Neural progenitor cell (in vitro differentiated cells): Measurements from ENCODE around the gene PDE9A. TPM values are rescaled to one million over a fixed set of nuclear protein-coding genes. Genes with fewer than 3 reads are reported as not detected.

Experiments
- DNase-seq: peaks from one replicate; pipeline ENCODE4 v3.0.0-alpha.2; 2016; ENCODE audit warnings: low spot score
- H2AFZ ChIP-seq: fragments of 200-600 bp; sonication (generic); replicated peaks from 2 replicates; pipeline ENCODE4 v1.6.1; 2016; ENCODE audit warnings: antibody characterized with exemption
- H3F3A ChIP-seq: fragments of 200-600 bp; sonication (generic); 2 replicates; pipeline ENCODE4 v1.6.1; 2016; ENCODE audit warnings: antibody characterized with exemption, low read depth
- H3K27ac ChIP-seq: fragments of 200-600 bp; sonication (generic); 2 replicates; pipeline ENCODE4 v1.5.1; 2016; ENCODE audit warnings: mild to moderate bottlenecking
- H3K27me3 ChIP-seq: fragments of 200-600 bp; sonication (generic); 2 replicates; pipeline ENCODE4 v1.6.1; 2016; ENCODE audit warnings: mild to moderate bottlenecking, moderate library complexity
- H3K36me3 ChIP-seq: fragments of 200-600 bp; sonication (generic); 2 replicates; pipeline ENCODE4 v1.5.1; 2016
- H3K4me1 ChIP-seq: fragments of 200-600 bp; sonication (generic); 2 replicates; pipeline ENCODE4 v1.6.1; 2016; ENCODE audit warnings: mixed run types
- H3K4me2 ChIP-seq: fragments of 200-600 bp; sonication (generic); 2 replicates; pipeline ENCODE4 v1.6.1; 2016
- H3K4me3 ChIP-seq: fragments of 200-600 bp; sonication (generic); 2 replicates; pipeline ENCODE4 v1.5.1; 2016
- H3K79me2 ChIP-seq: fragments of 200-600 bp; sonication (generic); 2 replicates; pipeline ENCODE4 v1.6.1; 2016; ENCODE audit warnings: low read depth
- H3K9ac ChIP-seq: fragments of 200-600 bp; sonication (generic); 2 replicates; pipeline ENCODE4 v1.6.1; 2016
- H3K9me3 ChIP-seq: fragments of 200-600 bp; sonication (generic); 2 replicates; pipeline ENCODE4 v1.5.1; 2016; ENCODE audit warnings: low read depth
- H4K20me1 ChIP-seq: fragments of 200-600 bp; sonication (generic); 2 replicates; pipeline ENCODE4 v1.6.1; 2016; ENCODE audit warnings: low read depth
- H3K27ac Mint-ChIP-seq: 3 replicates; pipeline ENCODE4 v1.8.0; 2021; ENCODE audit warnings: mixed read lengths
- H3K27me3 Mint-ChIP-seq: 2 replicates; pipeline ENCODE4 v1.8.0; 2022; ENCODE audit warnings: low read depth, mild to moderate bottlenecking, inconsistent platforms, moderate library complexity, mixed read lengths; ENCODE audit not compliant: insufficient read depth
- H3K36me3 Mint-ChIP-seq: 3 replicates; pipeline ENCODE4 v1.8.0; 2021; ENCODE audit warnings: mixed read lengths
- H3K4me1 Mint-ChIP-seq: 3 replicates; pipeline ENCODE4 v1.8.0; 2021; ENCODE audit warnings: mixed read lengths
- H3K4me3 Mint-ChIP-seq: 3 replicates; pipeline ENCODE4 v1.8.0; 2021; ENCODE audit warnings: mild to moderate bottlenecking, moderate library complexity, mixed read lengths
- H3K9me3 Mint-ChIP-seq: 3 replicates; pipeline ENCODE4 v1.8.0; 2020; ENCODE audit warnings: mixed read lengths
- CTCF ChIP-seq: fragments of 200-600 bp; sonication (generic); IDR thresholded peaks from 2 replicates; pipeline ENCODE4 v1.5.1; 2017; ENCODE audit warnings: antibody characterized with exemption, mild to moderate bottlenecking
- EZH2 ChIP-seq: fragments of 200-600 bp; sonication (generic); IDR thresholded peaks from 2 replicates; pipeline ENCODE4 v1.6.1; 2017; ENCODE audit warnings: antibody characterized with exemption, mild to moderate bottlenecking, moderate library complexity
- EZH2phosphoT487 ChIP-seq: fragments of 200-600 bp; sonication (generic); IDR thresholded peaks from 2 replicates; pipeline ENCODE4 v1.6.1; 2017; ENCODE audit warnings: antibody characterized with exemption
- total RNA-seq: library from RNA; depleted of rRNA; stranded (reverse); fragments of >200 nt; gene quantifications from 2 replicates; pipeline ENCODE4 v1.2.3, GENCODE V29; 2015; ENCODE audit warnings: low replicate concordance

Gene PDE9A
- total RNA-seq, 1 donor from 2014 or later, result 41.0 TPM

DNA sequence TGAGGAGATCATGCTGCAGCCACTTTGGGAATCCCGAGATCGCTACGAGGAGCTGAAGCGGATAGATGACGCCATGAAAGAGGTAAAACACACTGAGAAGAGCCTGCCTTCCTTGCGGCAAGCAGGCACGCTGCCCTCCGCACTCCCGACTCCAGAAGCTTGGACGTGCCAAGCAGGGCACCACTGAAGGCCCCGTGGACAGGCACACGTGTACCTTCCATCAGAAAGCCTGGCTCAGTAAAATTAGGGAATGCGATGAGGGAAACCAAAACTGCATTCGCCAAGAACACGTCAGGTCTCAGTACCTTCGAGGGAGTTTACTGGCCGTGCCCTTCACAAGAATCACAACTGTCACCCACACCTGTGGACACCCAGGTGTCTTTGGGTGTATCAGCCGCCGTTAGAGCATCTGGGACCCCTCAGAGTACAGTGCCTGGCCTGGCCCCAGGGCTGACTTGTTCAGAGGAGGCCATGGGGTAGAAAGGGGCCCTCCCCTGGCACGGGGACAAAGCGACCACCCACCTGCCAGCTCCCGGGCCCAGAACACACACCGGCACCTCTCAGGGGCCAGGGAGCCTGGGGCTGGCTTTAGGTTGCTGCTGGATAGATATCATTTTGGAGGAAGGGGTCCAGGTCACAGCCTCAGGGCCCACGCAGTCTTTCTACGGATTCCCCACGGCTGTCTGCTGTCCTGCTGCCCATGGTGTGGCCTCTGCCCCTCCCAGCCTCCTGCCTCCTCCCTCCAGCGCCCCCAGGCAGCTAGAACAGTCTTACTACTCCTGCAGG, 117.5 kb downstream of the PDE9A start:
- Mint-ChIP-seq H3K36me3 (peaks cover 33% of the 10 kb centered on the region), H3K4me1 (no peaks in the 10 kb centered on the region), H3K27me3 (peaks cover 3% of the 10 kb centered on the region), H3K9me3 (peaks cover 6% of the 10 kb centered on the region), H3K4me3 (no peak overlapping the region), H3K27ac (no peak overlapping the region)
- no peaks in the 10 kb centered on the region for H3F3A ChIP-seq
- no peak overlapping the region for H3K4me2 ChIP-seq
- no peak overlapping the region for H3K27ac ChIP-seq
- TF ChIP-seq CTCF (no peak), EZH2 (no peak), EZH2phosphoT487 (no peak)
- H3K9ac ChIP-seq, result no peak overlapping the region
- no peak for DNase-seq
- peaks cover 4% of the 10 kb centered on the region for H3K36me3 ChIP-seq
- no peaks in the 10 kb centered on the region for H3K27me3 ChIP-seq
- H4K20me1 ChIP-seq, result no peaks in the 10 kb centered on the region
- H3K79me2 ChIP-seq, result no peaks in the 10 kb centered on the region
- no peaks in the 10 kb centered on the region for H3K9me3 ChIP-seq
- no peaks in the 10 kb centered on the region for H3K4me1 ChIP-seq
- H3K4me3 ChIP-seq, result no peak overlapping the region
- H2AFZ ChIP-seq, result no peak overlapping the region

DNA sequence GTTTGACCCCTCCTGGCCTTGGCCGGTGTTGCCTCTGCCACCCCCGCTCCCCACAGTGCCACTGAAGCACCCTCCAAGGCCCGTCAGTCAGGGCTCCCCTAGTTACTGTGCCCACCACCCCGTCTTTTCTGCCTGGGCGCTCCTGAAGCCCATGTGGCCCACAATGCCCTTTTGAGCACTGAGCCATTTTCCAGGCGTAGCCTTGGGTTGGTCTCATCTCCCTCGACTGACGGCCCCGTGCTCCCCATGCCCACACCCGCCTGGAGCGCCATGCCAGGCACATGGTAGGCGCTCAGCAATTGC, 118.0 kb downstream of the PDE9A start:
- Histone ChIP-seq H3K27me3 (no peaks in the 10 kb centered on the region), H3K4me2 (no peak overlapping the region), H3K36me3 (peaks cover 4% of the 10 kb centered on the region), H3K27ac (no peak overlapping the region), H4K20me1 (no peaks in the 10 kb centered on the region), H3K9ac (no peak overlapping the region), H3F3A (no peaks in the 10 kb centered on the region), H3K4me3 (no peak overlapping the region), H3K9me3 (no peaks in the 10 kb centered on the region), H3K79me2 (no peaks in the 10 kb centered on the region), H3K4me1 (no peaks in the 10 kb centered on the region), H2AFZ (no peak overlapping the region)
- H3K27me3 Mint-ChIP-seq, result peaks cover 3% of the 10 kb centered on the region
- H3K4me3 Mint-ChIP-seq, result no peak overlapping the region
- no peak for DNase-seq
- H3K36me3 Mint-ChIP-seq, result peaks cover 34% of the 10 kb centered on the region
- TF ChIP-seq CTCF (no peak), EZH2phosphoT487 (no peak), EZH2 (no peak)
- no peak overlapping the region for H3K27ac Mint-ChIP-seq
- H3K4me1 Mint-ChIP-seq, result peaks cover 1% of the 10 kb centered on the region
- H3K9me3 Mint-ChIP-seq, result peaks cover 7% of the 10 kb centered on the region

DNA sequence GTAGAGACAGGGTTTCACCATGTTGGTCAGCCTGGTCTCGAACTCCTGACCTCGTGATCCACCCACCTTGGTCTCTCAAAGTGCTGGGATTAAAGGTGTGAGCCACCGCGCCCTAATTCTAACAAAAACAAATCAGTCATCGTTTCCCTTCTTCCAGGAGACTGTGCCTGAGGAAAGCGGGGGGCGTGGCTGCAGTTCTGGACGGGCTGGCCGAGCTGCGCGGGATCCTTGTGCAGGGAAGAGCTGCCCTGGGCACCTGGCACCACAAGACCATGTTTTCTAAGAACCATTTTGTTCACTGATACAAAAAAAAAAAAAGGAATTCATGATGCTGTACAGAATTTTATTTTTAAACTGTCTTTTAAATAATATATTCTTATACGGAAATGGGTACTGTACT, 121.7 kb downstream of the PDE9A start:
- Histone ChIP-seq H3F3A (peaks cover 13% of the 10 kb centered on the region), H3K36me3 (peaks cover 4% of the 10 kb centered on the region), H3K79me2 (no peaks in the 10 kb centered on the region), H3K27me3 (peaks cover 10% of the 10 kb centered on the region), H3K9me3 (no peaks in the 10 kb centered on the region), H3K9ac (no peak overlapping the region), H4K20me1 (no peaks in the 10 kb centered on the region), H3K4me2 (no peak overlapping the region), H3K27ac (no peak overlapping the region), H3K4me3 (no peak overlapping the region), H3K4me1 (peaks cover 12% of the 10 kb centered on the region), H2AFZ (no peak overlapping the region)
- Mint-ChIP-seq H3K27me3 (peaks cover 12% of the 10 kb centered on the region), H3K27ac (no peak overlapping the region), H3K4me1 (peaks cover 23% of the 10 kb centered on the region), H3K9me3 (peaks cover 8% of the 10 kb centered on the region), H3K4me3 (no peak overlapping the region), H3K36me3 (peaks cover 26% of the 10 kb centered on the region)
- DNase-seq, result no peak
- TF ChIP-seq EZH2 (no peak), CTCF (no peak), EZH2phosphoT487 (no peak)
